ENCODE measurements around the gene OLFML2A. TPM values are rescaled to one million over a fixed set of nuclear protein-coding genes. Genes with fewer than 3 reads are reported as not detected.

The OLFML2A gene
- total RNA-seq, 4 donors from 2014 or later = 13.7 to 33.1 (median 25.7) TPM

DNA sequence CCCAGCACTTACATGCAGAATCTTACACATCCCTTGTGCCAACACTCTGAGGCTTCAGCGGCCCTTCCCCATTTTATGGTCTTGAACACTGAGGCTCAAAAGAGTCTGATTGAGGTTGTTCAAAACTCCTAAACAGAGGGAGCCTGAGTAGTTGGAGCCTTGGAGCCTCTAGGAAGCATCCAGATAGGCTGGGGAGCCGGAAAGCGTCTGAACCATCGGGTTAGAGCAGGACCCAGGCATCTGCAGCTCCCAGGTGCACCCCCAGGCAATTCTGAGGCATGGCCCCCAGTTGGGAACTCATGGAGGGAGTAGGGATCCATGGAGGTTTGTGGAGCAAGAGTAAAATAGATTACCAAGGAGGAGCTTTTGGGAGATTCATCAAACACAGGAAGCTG, 3.8 kb downstream of the OLFML2A start:
- H3K4me3 ChIP-seq (ENCODE audit: low read depth, poor library complexity, severe bottlenecking) = no peak overlapping the region
- DNase-seq (ENCODE audit: low spot score in 2 of 2) = peak in 1 of 2 donors; percentile 64
- intact Hi-C loops (cut with DNase I; ENCODE audit: low total_unique reads) = no loop called here
- WGBS, 2 donors = 83 to 85% methylated on average over 4 of the region's 4 CpGs
- TF ChIP-seq, protein P1, sequence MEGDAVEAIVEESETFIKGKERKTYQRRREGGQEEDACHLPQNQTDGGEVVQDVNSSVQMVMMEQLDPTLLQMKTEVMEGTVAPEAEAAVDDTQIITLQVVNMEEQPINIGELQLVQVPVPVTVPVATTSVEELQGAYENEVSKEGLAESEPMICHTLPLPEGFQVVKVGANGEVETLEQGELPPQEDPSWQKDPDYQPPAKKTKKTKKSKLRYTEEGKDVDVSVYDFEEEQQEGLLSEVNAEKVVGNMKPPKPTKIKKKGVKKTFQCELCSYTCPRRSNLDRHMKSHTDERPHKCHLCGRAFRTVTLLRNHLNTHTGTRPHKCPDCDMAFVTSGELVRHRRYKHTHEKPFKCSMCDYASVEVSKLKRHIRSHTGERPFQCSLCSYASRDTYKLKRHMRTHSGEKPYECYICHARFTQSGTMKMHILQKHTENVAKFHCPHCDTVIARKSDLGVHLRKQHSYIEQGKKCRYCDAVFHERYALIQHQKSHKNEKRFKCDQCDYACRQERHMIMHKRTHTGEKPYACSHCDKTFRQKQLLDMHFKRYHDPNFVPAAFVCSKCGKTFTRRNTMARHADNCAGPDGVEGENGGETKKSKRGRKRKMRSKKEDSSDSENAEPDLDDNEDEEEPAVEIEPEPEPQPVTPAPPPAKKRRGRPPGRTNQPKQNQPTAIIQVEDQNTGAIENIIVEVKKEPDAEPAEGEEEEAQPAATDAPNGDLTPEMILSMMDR (IDR thresholded peaks at IDR 0.05) = no peak
- no peak for TF ChIP-seq POLR2A (IDR thresholded peaks at IDR 0.05)

DNA sequence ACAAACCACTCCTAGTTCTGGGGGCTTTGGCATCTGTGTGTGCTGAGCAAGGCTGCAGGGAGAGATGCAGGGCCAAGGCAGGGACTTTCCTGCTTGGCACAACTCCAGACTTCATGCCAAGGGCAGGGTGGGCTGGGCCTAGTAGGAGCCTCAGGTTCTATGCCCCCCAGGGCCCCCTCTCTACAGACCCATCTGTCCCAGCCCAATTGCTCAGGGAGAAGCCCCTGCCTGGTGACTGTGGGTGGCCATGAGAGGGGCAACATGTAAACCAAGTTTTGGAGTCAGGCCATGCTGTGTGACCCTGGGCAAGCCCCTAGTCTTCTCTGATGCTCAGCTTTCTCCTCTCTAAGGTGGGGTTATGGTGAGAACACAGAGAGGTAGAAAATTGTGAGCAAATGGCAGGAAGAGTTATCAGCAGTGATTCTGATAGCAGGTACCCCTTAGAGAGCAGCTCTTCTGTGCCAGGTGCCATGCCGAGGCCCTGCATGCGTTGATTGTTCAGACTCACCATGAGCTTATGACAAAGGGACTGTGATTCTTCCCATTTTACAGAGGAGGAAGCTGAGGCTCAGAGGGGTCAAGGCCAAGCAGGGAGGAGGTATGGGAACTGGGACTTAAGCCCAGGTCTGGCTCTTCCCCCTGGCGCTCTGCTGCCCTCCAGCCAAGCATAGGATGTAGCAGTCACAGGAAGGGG, 5.2 kb downstream of the OLFML2A start:
- peak in 1 of 2 donors; percentile 82 for DNase-seq (ENCODE audit: low spot score in 2 of 2)
- no peak overlapping the region for H3K4me3 ChIP-seq (ENCODE audit: low read depth, poor library complexity, severe bottlenecking)
- TF ChIP-seq POLR2A (IDR thresholded peaks at IDR 0.05) = no peak
- TF ChIP-seq, protein P1 (IDR thresholded peaks at IDR 0.05) = no peak
- 73 to 80% methylated on average over 3 of the region's 3 CpGs for WGBS, 2 donors
- intact Hi-C loops (cut with DNase I; ENCODE audit: low total_unique reads) = no loop called here

DNA sequence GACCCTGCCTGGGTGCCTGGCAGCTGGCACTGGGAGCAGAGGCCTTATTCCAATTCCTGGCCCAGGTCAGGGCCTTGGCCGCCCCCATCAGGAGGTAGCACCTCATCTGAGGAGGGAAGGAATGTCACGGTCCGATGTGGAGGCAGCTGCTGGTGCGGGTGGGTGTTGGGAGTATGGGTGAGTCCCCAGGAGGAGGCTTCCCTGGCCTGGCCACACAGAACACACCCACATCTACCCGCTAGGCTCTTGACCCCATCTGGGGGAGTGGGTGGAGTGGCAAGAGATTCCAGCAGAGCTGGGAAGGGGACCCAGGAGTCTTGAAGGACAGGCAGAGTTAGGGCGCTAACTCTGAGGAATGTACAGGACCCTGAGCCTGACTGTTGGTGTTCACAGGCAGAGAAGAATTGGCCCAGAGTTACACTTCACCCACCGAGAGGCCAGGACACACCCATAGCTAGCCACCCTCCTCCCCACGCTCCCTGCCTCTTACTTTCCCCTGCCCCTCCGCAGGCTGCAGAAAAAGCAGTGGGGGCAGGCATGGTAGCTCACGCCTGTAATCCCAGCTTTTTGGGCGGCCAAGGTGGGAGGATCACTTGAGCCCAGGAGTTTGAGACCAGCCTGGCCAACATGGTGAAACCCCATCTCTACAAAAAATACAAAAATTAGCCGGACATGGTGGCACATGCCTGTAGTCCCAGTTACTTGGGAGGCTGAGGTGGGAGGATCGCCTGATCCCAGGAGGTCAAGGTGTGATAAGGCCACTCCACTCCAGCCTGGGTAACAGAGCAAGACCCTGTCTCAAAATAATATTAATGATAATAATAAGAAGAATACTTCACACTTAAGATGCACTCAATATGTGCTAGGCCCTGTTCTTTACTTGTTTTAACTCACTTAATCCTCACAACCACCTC, 6.0 kb downstream of the OLFML2A start:
- 74 to 78% methylated on average over 13 of the region's 13 CpGs for WGBS, 2 donors
- no peak overlapping the region for H3K4me3 ChIP-seq (ENCODE audit: low read depth, poor library complexity, severe bottlenecking)
- TF ChIP-seq, protein P1 (IDR thresholded peaks at IDR 0.05) = no peak
- TF ChIP-seq POLR2A (IDR thresholded peaks at IDR 0.05) = no peak
- DNase-seq (ENCODE audit: low spot score in 2 of 2) = peak in 1 of 2 donors; percentile 84
- intact Hi-C loops (cut with DNase I; ENCODE audit: low total_unique reads) = no loop called here

DNA sequence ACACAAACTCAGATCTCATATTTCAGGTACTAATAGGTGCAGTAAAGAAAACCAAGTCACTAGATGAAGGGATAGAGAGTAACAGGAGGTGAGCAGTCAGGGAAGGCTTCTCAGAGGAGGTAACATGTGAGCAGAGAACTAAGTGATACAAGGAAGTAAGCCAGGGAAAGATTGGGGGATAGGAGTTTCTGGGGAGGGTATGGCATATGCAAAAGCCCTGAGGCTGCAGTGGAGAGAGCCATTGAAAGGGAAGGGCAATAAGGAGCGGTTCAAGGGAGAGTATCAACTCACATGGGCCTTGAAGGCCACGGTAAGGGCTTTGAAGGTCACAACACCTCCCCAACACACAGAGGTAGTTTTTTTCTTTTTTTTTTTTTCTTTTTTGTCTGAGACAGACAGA, 6.9 kb downstream of the OLFML2A start:
- DNase-seq (ENCODE audit: low spot score in 2 of 2) = no peak
- intact Hi-C loops (cut with DNase I; ENCODE audit: low total_unique reads) = no loop called here
- 86 to 95% methylated on average over 2 of the region's 2 CpGs for WGBS, 2 donors
- no peak overlapping the region for H3K4me3 ChIP-seq (ENCODE audit: low read depth, poor library complexity, severe bottlenecking)
- TF ChIP-seq, protein P1 (IDR thresholded peaks at IDR 0.05) = no peak
- no peak for TF ChIP-seq POLR2A (IDR thresholded peaks at IDR 0.05)

DNA sequence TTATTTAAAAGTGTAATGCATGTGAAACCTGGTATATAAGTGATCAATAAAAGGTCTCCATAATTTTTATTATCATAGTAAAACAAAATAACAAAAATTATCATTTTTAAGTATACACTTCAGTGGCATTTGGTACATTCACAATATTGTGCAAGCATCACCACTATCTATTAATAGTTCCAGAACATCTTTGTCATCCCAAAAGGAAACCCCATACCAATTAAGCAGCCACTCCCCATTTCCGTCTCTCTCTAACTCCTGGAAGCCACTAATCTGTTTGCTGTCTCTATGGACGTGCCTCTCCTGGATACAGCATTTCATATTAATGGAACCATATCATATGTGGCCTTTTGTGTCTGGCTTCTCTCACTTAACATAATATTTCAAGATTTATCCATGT, 7.6 kb downstream of the OLFML2A start:
- 8 to 20% methylated on average over 2 of the region's 2 CpGs for WGBS, 2 donors
- no peak overlapping the region for H3K4me3 ChIP-seq (ENCODE audit: low read depth, poor library complexity, severe bottlenecking)
- DNase-seq (ENCODE audit: low spot score in 2 of 2) = no peak
- intact Hi-C loops (cut with DNase I; ENCODE audit: low total_unique reads) = no loop called here
- TF ChIP-seq, protein P1 (IDR thresholded peaks at IDR 0.05) = no peak
- no peak for TF ChIP-seq POLR2A (IDR thresholded peaks at IDR 0.05)

All from lower leg skin (tissue), 4 donors.